Brain microvascular endothelial cell (primary cell): ENCODE data around the gene DDHD1.

Source experiments
- DNase-seq: peaks from one replicate; pipeline ENCODE4 v3.0.0-alpha.2; 2020
- H3K27ac ChIP-seq: fragments of 250-450 bp; sonication (Bioruptor Pico); 2 replicates; pipeline ENCODE4 v1.5.1; 2020; ENCODE audit warnings: mild to moderate bottlenecking, moderate library complexity
- H3K27me3 ChIP-seq: fragments of 250-450 bp; sonication (Bioruptor Pico); replicated peaks from 2 replicates; pipeline ENCODE4 v1.5.1; 2020; ENCODE audit warnings: mild to moderate bottlenecking
- H3K36me3 ChIP-seq: fragments of 250-450 bp; sonication (Bioruptor Pico); replicated peaks from 2 replicates; pipeline ENCODE4 v1.5.1; 2020; ENCODE audit warnings: mild to moderate bottlenecking
- H3K4me3 ChIP-seq: 2 replicates; pipeline ENCODE4 v1.5.1; 2011; ENCODE audit warnings: low read depth, mild to moderate bottlenecking, control low read depth, low read length, moderate library complexity
- in situ Hi-C: cut with HindIII; loops from 2 replicates; pipeline ENCODE4 v1.10.0; 2017; ENCODE audit warnings: low sequenced_read_pairs, low pct_ligation_motif_present
- TF ChIP-seq, protein P1 (sequence below): IDR thresholded peaks from 2 replicates; pipeline ENCODE4 v1.5.1; 2011; ENCODE audit warnings: low read depth, mild to moderate bottlenecking, moderate library complexity, low read length, control low read depth, inconsistent platforms; ENCODE audit errors: missing control alignments

DDHD1 gene

DNA sequence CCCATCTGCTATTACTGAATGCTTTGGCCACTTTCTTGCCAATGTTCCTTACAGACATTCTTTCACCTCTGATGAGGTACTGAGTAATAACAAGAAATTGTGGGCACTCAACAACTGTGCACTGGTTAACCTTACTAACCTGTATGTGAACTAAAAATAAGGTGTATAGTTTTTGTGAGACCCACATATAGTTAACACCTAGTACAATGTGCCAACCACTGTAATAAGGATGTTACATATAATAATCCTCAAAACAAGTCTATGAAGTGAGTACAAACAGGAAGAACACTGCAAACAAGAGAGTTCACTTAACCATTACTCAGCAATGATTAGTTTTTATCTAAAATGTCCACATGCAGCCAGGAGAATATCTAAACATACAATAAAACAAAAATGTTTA, 4.5 kb downstream of the DDHD1 start:
- Histone ChIP-seq H3K36me3 (no peaks in the 10 kb centered on the region), H3K4me3 (no peak overlapping the region), H3K27me3 (no peaks in the 10 kb centered on the region), H3K27ac (no peak overlapping the region)
- in situ Hi-C loops, result no loop called here
- TF ChIP-seq, protein P1, sequence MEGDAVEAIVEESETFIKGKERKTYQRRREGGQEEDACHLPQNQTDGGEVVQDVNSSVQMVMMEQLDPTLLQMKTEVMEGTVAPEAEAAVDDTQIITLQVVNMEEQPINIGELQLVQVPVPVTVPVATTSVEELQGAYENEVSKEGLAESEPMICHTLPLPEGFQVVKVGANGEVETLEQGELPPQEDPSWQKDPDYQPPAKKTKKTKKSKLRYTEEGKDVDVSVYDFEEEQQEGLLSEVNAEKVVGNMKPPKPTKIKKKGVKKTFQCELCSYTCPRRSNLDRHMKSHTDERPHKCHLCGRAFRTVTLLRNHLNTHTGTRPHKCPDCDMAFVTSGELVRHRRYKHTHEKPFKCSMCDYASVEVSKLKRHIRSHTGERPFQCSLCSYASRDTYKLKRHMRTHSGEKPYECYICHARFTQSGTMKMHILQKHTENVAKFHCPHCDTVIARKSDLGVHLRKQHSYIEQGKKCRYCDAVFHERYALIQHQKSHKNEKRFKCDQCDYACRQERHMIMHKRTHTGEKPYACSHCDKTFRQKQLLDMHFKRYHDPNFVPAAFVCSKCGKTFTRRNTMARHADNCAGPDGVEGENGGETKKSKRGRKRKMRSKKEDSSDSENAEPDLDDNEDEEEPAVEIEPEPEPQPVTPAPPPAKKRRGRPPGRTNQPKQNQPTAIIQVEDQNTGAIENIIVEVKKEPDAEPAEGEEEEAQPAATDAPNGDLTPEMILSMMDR, result no peak
- DNase-seq, result no peak

- in situ Hi-C loops, result no loop called here
- H3K27ac ChIP-seq, result no peak overlapping the region
- DNase-seq, result no peak
- H3K27me3 ChIP-seq, result no peaks in the 10 kb centered on the region
- no peaks in the 10 kb centered on the region for H3K36me3 ChIP-seq
- H3K4me3 ChIP-seq, result no peak overlapping the region
- TF ChIP-seq, protein P1, result no peak
Observed at GRCh38 chr14:53147893-53148292, 5.2 kb downstream of the DDHD1 start.

DNA sequence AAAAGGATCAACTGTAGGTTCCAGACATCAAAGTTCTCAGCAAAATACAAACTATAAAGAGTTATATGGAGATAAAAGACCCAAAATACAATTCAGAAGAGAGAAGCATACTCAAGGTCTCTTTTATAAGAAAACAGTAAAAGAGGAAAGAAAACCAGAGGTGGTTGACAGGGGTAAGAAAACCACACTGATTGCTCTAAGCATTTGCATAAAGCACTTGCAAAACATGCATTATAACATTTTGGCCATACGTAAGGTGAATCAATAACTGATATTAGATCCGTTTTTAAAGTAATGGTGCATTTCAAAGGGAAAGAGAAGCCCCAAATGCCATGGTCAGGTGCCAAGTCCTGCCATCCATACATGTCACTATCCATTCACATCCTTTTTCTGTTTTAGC, 5.9 kb downstream of the DDHD1 start:
- H3K27ac ChIP-seq, result no peak overlapping the region

GRCh38 chr14:53146739-53147138, 6.4 kb downstream of the DDHD1 start:
- no peak overlapping the region for H3K4me3 ChIP-seq
- H3K27ac ChIP-seq, result no peak overlapping the region

More for the DNA sequence above, 5.9 kb downstream of the DDHD1 start:
- TF ChIP-seq, protein P1, result no peak
- Histone ChIP-seq H3K27me3 (no peaks in the 10 kb centered on the region), H3K36me3 (no peaks in the 10 kb centered on the region), H3K4me3 (no peak overlapping the region)
- DNase-seq, result no peak
- in situ Hi-C loops, result no loop called here

DNA sequence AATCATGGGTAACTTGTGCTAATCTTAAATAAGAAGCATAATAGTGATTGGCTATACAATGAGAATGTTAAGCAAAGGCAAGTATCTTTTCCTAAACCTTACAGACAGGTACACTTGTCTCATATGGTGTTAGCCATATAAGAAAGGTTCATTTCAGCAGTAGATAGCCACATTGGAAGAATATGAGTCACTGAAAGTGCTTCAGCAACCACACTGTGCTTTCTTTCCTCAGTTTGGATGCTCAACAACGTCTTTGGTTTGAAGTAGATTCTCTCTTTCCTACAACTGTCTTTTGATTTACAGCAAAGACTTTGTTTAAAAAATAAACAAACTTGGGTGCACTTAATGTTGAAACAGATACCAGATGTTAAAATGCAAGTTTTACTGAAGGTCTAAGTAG, 8.9 kb downstream of the DDHD1 start:
- Histone ChIP-seq H3K27ac (no peak overlapping the region), H3K27me3 (no peaks in the 10 kb centered on the region), H3K36me3 (no peaks in the 10 kb centered on the region), H3K4me3 (no peak overlapping the region)
- TF ChIP-seq, protein P1, result no peak
- DNase-seq, result no peak
- in situ Hi-C loops, result no loop called here

More at GRCh38 chr14:53146739-53147138, 6.4 kb downstream of the DDHD1 start:
- DNase-seq, result no peak
- Histone ChIP-seq H3K36me3 (no peaks in the 10 kb centered on the region), H3K27me3 (no peaks in the 10 kb centered on the region)
- in situ Hi-C loops, result no loop called here
- TF ChIP-seq, protein P1, result no peak

GRCh38 chr14:53140585-53140984, 12.5 kb downstream of the DDHD1 start:
- TF ChIP-seq, protein P1, result no peak
- in situ Hi-C loops, result no loop called here
- DNase-seq, result no peak
- Histone ChIP-seq H3K27ac (no peak overlapping the region), H3K27me3 (no peaks in the 10 kb centered on the region), H3K36me3 (no peaks in the 10 kb centered on the region), H3K4me3 (no peak overlapping the region)
